Caki2 (cell line): Measurements from ENCODE around the gene STOM. TPM values are rescaled to one million over a fixed set of nuclear protein-coding genes. Genes with fewer than 3 reads are reported as not detected.

Experiments used
- DNase-seq: peaks from one replicate; pipeline ENCODE4 v3.0.0-alpha.2; 2015; ENCODE audit warnings: low read depth
- in situ Hi-C: cut with HindIII; loops from 2 replicates; pipeline ENCODE4 v1.10.0; 2016; ENCODE audit warnings: low sequenced_read_pairs, low pct_unique_long_range_greater_than_20kb, mixed read lengths
- total RNA-seq: library from RNA; depleted of rRNA; stranded (reverse); fragments of >200 nt; shearing (Covaris generic); gene quantifications from 2 replicates; pipeline ENCODE4 v1.2.3, GENCODE V29; 2014; ENCODE audit warnings: low replicate concordance

STOM gene
- total RNA-seq, 1 experiment from 2014 or later: 72.4 TPM

DNA sequence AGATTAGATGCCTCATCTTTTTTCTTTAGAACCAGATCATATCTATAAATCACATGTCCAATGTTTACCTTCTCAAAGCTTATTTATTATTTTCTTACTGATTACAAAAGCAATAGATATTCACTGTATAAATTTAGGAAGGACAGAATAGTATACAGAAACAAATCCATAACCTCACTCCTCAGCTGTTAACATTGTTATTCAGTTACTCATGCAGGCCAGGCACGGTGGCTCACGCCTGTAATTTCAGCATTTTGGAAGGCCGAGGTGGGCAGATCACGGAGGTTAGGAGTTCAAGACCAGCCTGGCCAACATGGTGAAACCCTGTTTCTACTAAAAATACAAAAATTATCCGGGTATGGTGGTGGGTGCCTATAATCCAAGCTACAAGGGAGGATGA lies 15.3 kb downstream of the STOM start:
- DNase-seq: no peak
- in situ Hi-C loops: no loop called here

DNA sequence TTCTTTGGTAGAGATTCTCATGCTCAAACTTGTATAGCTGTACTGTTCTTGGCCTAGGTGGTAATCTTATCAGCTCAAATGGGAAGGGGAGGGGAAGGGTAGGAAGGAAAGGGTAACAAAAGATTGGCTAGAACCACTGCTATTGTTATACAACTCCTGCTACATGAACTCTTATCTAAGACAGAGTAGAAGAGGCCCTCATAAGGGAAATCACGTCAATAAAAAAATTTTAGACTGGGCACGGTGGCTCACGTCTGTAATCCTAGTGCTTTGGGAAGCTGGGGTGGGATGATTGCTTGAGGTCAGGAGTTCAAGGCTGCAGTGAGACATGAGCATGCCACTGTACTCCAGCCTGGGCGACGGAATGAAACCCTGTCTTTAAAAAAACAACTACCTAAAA lies 15.9 kb downstream of the STOM start:
- no peak for DNase-seq

DNA sequence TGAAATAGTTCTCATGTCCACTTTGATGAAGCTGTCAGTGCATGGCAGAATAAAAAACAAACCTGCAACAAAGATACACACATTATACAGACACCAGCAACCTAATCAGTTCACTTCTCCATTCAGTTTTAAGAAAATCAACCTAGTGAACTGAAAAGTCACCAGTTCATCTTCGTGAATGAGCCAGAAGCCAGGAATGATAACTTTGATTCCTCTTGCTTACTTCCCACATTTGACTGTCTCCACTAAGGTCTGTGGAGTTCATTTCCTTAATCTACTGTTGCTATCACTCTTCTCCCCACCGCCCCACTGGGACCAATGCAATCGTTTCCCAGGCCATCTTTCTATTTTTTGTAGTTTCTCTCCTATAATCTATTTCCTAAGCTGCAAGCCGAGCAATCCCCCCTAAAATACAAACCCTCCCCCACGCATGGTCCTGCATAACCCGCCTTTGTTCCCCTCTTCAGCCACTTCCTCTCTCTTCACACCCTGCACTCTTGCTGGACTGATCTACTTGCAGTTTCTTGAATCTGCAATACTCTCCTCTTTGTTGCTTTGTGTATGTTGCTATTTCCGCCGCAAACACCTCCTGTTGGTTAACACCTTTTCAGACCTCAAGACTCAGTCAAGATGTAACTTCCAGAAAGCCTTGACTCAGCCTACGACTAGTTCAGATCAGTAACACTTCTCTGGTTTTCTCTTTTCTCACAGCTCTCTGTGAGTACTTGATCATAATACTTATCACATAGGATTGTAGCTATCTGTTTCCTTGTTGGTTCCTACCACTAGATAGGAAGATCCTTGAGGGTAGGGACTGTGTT lies 16.6 kb downstream of the STOM start:
- DNase-seq: no peak
- in situ Hi-C loops: no loop called here

More for the DNA sequence above, 15.9 kb downstream of the STOM start:
- in situ Hi-C loops: no loop called here

DNA sequence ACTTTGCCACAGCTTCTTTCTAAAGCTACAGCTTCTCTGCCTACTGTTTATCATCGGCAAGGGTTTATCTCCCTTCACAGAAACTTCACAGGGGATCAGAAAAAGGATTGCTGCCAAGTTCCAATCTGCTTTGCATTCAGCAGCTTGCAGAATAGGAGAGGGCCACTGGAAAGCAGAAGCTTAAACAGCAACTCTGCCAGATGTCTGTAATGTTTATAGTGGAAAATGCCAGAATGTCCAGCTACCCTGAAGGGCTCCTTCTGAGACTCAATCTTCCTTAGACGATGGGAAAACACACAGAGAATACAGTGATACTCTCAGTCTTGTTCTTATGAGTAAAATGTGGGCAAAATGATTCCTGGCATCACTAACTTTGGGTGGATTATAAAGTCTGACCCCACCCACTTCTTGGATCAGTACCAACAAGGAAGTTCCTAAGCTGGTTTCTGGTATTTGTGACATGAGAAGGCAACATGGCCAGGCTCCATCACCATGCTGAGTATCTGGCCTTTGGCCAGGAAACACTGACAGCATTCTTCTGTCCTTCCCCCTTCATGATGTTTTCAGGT lies 19.0 kb downstream of the STOM start:
- in situ Hi-C loops: no loop called here
- peak; percentile 74 for DNase-seq

DNA sequence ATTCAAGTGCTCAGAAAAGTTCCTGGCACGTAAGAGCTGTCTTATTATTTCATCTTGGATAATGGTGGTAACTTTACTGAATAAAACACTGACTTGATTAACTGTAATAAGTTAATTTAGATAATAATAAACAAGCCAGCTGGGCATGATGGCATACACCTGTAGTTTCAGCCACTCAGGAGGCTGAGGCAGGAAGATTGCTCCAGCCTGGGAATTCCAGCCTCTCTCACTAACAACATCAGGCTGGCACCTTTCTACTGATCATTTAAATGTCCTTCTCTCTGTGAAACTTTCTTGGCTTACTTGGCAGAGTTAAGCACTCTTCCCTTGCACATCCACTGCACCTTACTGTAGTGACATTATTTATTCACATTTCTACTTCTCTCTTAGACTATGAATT lies 20.0 kb downstream of the STOM start:
- in situ Hi-C loops: no loop called here
- no peak for DNase-seq

DNA sequence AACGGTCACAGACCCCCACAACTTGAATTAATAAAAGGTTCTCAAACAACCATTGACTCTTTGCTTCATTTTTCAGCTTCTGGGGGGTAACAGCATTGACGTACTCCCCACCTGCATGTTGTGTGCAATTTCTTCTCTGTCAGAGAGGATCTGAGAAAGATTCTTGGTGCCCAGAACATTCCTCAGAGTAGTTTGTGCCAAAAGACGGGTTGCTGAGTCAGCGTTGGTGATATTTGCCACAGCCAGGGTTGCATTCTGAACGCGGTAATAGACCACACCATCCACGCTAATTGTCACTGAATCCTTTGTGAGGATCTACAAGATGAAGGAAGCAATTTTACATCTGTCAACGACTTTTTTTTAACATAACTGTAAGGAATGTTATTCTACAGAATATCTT lies 21.0 kb downstream of the STOM start:
- DNase-seq: no peak
- in situ Hi-C loops: no loop called here

DNA sequence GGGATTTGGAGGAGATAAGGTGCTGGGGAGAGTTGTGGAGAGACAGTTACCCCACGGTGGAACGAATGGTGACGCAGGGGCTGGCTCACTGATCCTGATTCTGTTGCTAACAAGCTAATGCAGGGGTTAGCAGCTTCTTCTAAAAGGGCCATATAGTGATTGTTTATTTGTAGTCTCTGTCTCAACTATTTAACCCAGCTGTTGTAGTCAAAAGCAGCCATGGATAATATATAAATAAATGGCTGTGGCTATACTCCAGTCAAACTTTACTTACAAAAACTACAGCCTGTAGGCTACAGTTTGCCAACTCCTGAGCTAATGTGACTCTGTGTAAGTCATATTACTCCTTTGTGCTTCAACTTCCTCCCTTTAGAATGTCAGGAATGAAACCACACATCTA lies 21.8 kb downstream of the STOM start:
- no peak for DNase-seq
- in situ Hi-C loops: no loop called here

DNA sequence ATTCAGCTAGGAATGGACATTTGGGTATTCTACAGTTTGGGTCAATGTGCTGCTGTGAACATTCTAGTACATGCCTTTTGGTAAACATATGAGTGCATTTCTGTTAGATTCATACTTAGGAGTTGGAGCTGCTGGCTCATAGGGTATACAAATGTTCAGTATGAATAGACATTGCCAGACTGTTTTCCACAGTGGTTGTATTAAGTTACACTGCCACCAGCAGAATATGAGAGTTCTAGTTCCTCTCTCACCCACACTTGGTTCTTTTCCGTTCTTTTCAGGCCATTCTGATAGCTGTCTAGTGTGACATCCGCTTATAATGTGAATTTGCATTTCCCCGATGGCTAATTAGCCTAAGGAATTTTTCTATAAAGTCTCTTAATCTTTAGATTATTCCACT lies 25.0 kb downstream of the STOM start:
- in situ Hi-C loops: no loop called here
- no peak for DNase-seq

DNA sequence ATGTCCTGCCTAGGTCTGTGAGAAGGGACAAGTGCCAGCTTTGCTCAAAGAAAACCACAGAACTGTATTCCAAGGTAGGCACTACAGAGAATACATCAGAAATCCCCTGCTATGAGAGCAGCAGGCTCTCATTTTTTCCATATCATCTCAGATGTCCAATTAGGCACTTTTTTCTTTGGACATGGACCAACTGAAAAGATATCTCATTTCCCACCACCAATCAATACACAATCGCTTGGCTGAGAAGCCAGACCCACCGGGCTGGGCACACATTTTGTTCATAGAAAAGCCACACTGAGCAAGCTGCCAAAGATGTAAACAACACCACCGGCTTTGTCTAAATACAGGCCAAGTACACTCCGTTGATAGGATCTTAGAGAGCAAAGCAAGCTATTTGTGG lies 25.9 kb downstream of the STOM start:
- in situ Hi-C loops: no loop called here
- no peak for DNase-seq

DNA sequence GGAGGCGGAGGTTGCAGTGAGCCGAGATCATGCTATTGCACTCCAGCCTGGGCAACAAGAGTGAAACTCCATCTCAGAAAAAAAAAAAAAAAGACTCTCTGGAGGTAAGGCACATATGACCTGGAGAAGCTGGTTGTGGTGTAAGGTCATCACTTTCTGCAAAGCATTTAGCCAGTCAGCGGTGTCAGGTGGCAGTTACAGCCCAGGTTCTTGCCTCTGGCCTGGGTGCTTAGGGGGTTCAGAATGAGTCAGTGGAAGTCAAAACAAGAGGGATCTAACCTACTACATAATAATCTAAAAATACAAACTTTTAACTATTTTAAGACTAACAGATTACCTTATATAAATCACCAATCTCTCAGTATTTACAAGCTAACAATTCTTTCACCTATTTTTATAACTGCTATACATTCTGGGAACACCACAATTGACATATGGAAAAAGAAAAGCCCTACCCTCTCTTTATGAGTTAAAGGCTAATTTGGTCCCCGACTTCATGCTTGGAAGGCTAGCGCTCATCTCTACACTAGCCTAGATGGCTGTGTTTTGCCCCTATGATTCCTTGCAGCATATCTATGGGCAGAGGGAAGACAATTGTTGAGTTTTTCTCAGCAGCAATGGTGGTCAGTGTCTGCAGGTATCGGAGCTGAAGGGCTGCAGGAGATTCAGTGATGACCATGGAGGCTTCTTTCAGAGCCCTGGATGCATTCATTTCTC lies 29.2 kb downstream of the STOM start:
- in situ Hi-C loops: no loop called here
- DNase-seq: no peak

DNA sequence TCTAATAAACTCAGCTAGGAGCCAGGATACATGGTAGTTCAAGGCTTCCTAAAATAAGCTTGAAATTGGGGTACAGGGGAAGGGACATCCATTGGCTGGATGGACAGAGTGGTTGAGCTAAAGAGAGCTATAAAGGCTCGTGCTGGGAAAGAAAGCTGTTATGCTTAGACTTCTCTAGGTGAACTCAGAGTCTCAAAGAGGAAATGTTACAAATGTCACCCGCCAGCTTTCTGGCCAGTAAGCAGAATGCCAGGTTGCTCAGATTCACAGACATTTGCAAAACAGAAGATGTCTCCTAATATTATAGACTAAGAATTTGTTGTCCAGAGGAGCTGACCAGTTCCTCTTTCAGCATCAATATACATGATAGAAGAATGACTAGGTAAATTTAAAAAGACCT lies 30.6 kb downstream of the STOM start:
- DNase-seq: no peak
- in situ Hi-C loops: no loop called here

DNA sequence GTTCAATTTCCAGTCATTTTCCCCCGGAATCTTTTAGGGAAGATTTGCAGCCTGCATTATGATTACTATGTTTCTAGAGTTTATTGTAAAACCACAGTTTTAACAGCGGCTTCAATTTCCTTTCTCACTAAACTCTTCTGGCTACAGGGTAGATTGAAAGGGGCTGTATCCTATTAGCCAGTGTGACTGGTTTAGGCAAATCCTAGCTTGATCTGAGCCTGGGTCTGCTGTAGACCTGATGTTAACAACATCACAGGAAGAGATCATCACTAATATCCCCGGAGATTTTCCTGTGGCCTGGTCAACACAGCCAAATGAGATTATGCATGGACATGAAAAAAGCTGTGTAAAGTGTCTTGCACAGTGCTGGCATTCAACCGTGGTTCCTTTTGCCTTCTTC lies 33.4 kb downstream of the STOM start:
- no peak for DNase-seq
- in situ Hi-C loops: no loop called here

DNA sequence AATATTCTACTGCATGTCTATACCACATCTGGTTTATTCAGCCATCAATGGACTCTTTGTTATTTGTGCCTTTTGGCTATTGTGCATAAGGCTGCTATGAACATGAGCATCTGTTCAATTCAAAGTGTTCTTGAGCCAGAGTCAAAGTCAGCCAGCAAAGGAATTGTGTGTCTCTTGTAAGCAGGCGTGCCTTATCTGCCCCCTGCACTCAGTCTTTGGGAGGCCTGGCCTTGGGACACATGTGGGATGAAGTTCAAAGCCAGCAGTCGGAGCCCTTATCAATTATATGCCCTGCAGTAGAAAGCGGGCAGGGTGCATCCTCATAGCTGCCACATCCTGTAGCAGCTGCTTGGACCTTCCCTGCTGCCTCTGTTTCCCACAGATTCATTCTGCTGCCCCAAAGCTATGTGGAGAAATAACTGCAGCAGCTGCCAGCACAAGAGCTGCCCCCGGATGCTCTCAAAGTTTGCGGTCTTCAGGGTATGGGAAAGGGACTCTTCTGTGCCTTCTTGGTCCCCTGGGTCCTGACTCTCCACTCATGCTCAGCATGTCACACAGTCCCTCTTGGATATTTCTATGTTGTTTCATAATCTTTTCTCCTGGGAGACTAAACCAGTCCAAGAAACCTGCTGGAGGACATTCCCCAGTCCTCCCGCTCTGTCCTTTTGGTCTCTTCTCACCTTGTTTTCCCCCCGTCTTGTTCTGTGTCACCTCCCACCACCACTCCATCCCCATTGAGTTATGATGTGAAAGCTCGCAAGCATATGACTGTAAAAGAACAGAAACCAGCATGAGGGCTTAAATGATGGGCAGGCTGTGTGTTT lies 35.9 kb downstream of the STOM start:
- in situ Hi-C loops: no loop called here
- DNase-seq: no peak

DNA sequence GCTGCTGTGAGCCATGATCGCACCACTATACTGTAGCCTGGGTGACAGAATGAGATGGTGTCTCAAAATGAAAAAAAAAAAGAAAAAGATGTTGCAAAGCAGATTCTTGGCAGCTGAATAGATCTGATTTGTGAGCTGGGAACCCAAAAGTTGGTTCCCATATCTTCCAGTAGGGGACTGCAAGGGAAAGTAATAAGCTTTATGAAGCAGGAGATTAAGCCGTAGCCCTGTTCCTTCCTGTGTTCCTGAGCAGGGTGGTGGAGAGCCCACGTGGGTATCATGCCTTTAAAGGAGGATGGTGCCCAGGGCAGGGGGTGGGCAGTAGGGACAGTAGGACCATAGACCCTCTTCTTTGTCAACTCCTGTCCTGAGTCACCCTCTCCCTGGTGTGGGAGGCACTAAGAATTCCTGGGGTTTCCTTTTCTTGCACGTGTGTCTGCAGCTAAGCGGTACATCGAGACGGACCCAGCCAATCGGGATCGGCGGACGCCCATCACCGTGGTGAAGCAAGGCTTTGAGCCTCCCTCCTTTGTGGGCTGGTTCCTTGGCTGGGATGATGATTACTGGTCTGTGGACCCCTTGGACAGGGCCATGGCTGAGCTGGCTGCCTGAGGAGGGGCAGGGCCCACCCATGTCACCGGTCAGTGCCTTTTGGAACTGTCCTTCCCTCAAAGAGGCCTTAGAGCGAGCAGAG lies 37.9 kb downstream of the STOM start:
- in situ Hi-C loops: no loop called here
- no peak for DNase-seq

DNA sequence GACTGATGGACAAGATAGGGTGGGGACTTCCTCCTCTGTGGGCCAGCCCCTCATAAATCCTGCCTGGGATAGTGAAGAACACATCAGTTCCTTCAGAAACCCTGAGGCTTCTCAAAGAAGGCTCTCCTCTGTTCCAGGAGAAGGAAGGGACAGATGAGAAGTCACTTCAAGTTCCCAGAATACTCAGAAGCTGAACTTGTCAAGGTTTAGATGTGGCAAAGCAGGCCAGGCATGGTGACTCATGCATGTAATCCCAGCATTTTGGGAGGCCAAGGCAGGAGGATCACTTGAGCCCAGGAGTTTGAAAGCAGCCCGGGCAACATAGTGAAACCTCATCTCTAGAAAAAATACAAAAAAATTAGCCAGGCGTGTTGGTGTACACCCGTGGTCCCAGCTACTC lies 38.5 kb downstream of the STOM start:
- in situ Hi-C loops: no loop called here
- no peak for DNase-seq

DNA sequence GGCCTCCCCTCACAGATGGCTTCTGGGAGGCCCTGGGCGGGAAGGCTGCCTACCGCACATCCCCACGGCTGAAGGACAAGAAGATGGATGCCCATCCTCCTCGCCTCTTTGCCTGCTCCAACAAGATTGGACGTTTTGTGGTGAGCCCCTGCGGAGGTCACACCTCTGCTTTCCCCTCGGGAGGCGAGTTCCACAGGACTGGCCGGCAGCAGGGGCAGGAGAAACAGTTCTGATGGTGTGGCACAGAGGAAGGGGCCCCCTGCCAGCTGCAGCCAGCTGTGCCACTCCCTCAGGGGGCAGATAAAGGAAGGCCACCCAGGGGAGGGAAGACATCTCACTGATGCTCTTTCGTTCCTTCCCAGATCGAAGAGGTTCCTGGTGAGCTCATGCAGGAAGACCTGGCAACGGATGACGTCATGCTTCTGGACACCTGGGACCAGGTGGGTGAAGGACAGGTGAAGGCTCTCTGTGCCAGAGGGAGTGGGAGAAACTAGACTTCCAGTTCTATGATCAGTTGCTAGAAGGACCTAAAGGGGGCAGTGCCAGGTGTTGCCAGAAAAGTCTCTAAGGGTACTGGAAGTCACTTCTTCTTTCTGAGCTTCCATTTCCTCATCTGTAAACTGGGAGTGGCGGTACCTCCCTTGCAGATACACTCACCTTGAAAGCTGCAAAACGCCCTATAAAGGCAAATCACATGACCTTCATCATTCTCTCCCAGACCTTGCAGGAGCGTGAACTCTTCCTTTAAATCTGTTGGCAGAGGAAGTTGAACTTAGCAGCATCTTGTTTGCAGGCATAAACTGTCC lies 41.0 kb downstream of the STOM start:
- no peak for DNase-seq
- in situ Hi-C loops: no loop called here

DNA sequence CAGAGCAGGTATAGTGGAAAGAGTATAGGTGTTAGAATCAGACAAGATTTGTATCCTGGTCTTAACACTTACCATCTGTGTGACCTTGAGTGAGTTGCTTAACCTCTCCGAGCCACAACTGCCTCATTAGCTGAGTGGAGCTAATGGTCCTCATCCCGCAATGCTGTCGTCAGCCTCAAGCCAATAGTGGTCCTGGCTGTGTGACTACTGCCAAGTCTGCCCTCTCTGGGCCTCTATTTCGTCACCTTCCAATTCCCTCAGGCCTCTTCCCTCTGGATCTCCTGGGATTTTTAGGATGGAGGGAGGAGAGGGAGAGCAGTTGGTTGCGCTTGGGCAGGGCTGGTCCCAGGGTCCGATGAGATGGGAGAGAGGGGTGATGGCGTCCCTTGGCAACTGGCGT lies 41.6 kb downstream of the STOM start:
- DNase-seq: no peak
- in situ Hi-C loops: no loop called here
